ENCODE results near the gene OPA3. TPM values are rescaled to one million over a fixed set of nuclear protein-coding genes. Genes with fewer than 3 reads are reported as not detected.

The OPA3 gene
- total and polyA plus RNA-seq, 10 of the 15 experiments (the other 5 are each of a cell fraction or from before 2014, with no cell fraction given), result 2.2 to 24.3 (median 13.3) TPM

- no peak for TF ChIP-seq PRDM15 (CRISPR knock-in tag; IDR thresholded peaks at IDR 0.05)
- TF ChIP-seq SKIL (IDR thresholded peaks at IDR 0.05; ENCODE audit: low read depth, poor library complexity, severe bottlenecking), result peak; percentile 44
- TF ChIP-seq EZH2 (IDR thresholded peaks at IDR 0.05; ENCODE audit: borderline replicate concordance, control insufficient read depth, low read depth, low read length), result no peak
- TF ChIP-seq CBX3 (IDR thresholded peaks at IDR 0.05; ENCODE audit: borderline replicate concordance, low read depth), result no peak
Measured at GRCh38 chr19:45508861-45509691, 75.5 kb downstream of the OPA3 start (continued).

Data from GM12878 (cell line).